NCI-H82 (cell line): Measurements from ENCODE around the gene GMEB2.
"Not testable (repeated sequence)": the region's sequence is repeated elsewhere in the genome, so short reads cannot be mapped to it uniquely, and the experiment has no call there.

Experiments used
- DNase-seq: peaks from one replicate; lab custom pipeline; 2025; lab: John Stamatoyannopoulos, UW

Gene GMEB2

DNA sequence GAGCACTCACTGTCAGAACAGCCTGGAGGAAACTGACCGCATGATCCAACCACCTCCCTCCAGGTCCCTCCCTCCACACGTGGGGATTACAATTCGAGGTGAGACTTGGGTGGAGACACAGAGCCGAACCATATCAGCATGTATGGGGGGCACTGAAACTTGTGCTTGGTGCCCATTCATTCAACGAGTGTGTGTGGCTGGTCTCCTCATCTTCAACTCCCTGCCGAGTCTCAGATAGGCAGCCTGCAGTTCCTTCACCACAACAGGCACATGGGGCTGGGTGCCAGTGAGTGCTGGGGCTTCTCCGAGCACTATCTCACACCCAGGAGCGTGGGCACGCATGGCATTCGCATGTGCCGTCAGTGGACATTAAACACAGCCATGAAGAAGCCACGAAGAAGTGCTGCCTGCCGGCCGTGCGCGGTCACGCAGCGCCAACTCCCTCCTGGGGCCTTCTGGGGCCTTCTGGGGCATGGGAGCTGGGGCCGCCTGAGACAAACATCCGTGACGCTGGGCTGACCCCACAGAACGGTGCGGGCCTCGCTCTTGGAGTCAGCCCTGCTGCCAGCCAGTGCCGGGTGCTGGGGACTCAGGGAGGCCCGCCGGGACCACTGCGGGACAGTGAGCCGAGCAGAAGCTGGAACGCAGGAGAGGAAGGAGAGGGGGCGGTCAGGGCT is 30.5 kb upstream of the GMEB2 start:
- peak; percentile 61 for DNase-seq

DNA sequence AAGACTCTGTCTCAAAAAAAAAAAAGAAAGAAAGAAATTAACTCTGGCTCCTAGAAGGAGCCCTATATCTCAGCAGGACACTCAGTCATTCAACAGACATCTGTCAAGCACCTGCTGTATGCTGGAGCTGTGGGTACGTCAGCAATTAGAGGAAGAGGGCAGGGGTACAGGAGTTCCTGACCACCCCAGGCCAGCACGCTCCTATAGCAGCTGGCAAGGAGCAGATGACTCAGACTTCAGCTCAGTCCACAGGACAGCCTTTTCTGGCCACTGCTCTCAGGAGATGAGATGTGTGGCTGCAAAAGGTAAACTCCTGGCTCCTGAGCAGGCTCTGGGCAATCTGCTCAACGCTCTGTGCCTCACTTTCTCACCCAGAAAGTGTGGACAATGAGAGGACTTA is 29.6 kb upstream of the GMEB2 start:
- no peak for DNase-seq

DNA sequence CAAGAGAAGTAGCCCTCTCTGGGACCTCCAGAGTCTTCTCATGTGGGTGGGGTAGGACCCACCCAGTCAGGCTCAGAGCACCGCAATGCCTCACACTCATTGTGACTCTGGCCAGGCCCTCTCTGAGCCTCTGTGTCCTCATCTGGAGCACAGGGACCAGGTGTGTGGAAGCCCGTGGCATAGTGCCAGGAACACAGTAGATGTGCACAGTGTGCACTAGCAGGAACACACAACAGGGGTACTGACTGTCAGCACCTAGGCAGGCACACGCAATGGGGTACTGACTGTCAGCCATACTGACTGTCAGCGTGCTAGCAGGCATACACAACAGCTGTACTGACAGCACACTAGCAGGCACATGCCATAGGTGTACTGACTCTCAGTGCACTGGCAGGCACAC is 28.3 kb upstream of the GMEB2 start:
- no peak for DNase-seq

DNA sequence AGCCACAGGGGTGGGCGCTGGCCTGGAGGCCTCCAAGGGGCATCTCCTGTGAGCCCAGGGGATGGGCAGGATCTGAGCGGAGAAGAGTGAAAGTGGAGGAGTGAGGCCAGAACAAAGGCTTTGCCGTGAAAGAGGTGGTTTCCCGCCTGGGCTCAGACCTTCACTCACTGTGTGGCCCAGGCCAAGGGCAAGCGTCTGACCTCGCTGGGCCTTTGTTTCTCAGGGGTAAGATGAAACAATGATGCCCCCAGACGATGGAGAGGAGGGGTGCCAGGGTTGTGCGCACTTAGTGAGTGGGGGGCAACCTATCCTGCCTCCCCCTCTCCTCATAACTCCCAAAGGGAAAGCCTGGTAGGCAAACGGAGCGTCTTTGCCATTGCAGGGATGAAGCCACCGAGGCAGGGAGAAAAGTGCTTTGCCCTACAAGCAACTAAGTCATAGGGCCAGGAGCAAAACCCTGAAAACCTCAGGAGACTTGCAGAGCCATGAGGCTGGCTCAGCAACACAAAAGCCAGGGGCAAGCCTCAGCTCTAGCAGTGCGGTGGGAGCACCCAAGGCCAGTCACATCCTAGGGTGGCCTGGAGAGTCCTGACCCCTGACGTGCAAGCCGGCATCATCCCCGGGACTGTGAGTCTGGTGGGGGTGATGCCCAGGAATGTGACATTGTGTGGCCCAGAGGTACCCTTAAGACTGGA is 27.2 kb upstream of the GMEB2 start:
- no peak for DNase-seq

DNA sequence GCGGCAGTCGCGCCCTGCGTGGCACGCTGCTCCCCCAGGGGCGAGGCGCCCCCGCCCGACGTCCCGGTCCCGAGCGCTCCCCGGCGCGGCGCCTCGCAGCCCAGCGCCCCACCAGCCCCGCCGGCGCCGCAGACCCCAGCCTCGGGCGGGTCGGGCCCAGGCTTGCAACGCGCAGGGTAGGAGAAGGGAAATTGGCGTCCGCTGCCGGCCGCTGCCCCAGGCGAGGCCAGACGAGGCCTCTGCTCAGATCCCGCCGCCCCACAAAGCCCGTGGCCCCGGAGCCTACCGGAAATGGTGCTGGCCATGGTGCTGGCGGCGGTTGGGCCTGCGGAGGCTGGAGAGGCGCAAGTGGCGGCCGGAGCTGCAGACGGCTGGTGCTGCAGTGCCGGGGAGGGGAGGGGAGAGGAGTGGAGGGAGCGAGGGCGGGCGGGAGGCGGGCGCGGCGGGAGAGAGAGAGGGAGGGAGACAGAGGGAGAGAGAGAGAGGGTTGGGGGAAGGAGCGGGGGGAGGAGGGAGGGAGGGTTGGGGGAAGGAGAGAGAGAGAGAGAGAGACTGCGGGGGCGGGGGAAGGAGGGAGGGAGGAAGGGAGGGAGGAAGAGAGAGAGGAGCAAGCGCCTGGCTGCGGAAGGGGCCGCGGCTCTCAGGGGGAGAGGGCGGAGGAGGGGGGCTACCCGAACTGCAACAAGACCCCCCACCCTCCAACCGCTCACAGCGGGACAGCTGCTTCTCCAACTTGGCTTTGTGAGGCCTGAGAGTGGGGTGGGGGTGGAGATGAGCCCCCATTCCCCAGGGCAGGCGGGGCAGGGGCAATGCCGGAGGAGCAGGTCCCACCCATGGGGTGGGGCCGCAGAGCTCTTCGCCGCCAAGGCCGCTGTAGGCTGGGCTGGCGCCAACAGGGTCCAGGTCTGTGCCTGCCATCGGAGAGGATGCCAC is 26.4 kb upstream of the GMEB2 start, which contains the start of gene STMN3:
Gene STMN3, minus strand, starts transcription at position 384 of the 933 bp plus-strand sequence. Its CDS starts 79 bp downstream, at position 305.
- DNase-seq, result peak; percentile 97

DNA sequence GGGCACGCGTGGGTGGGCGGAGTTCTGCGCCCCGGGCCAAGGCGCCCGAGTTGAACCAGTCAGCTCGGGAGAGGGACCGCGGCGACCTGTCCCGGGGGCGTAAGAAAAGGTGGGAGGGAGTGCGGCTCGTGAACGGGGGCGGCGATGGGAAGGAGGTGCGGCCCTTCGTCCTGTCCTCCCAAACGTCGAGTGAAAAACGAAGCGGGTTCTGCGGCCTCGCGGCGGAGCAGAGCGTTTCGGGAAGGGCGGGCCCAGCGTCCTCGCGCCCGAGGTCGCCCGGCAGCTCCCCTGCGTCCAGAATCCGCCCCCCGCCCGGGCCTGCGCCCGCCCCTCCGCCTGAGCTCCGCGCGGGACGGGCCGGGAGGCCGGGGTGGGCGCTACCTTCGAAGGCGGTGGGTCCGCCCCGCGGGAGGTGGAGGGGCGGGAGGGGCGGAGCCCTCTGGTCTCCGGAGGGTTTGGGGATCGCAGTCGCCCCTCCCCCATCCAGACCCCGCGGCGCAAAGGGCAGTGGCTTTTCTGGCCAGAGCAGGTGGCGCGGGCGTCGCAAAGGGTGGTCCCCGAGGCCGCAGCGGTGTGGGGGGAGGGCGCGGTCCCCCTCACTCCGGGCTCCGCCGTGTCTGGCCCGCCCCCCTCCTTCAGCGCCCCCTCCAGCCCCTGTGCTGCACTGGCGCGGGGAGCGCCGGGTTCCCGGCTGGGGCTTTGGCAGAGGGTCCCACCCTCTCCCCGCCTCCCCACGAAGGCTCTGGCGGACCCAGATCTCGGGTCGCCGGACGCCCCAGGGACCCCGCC is 25.5 kb upstream of the GMEB2 start:
- peak; percentile 87 for DNase-seq

DNA sequence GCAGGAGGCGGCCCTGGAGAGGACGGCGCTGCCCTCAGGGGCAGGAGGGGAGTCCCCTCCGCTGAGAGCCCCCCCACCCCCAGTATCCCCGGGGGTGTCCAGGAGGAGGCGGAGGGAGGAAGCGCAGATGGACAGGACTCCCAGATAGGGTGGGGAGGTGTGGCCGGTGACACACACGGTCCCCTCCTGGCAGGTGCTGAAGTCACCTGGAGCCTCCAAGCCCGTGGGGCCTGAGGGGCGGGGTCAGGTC is 25.0 kb upstream of the GMEB2 start:
- DNase-seq, result no peak

DNA sequence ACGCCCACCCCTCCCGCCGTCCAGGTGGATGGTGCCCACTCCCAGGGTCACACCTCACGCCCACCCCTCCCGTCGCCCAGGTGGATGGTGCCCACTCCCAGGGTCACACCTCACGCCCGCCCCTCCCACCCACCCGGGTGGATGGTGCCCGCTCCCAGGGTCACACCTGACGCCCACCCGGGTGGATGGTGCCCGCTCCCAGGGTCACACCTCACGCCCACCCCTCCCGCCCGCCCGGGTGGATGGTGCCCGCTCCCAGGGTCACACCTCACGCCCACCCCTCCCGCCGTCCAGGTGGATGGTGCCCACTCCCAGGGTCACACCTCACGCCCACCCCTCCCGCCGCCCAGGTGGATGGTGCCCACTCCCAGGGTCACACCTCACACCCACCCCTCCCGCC is 23.6 kb upstream of the GMEB2 start:
- not testable (repeated sequence) for DNase-seq

DNA sequence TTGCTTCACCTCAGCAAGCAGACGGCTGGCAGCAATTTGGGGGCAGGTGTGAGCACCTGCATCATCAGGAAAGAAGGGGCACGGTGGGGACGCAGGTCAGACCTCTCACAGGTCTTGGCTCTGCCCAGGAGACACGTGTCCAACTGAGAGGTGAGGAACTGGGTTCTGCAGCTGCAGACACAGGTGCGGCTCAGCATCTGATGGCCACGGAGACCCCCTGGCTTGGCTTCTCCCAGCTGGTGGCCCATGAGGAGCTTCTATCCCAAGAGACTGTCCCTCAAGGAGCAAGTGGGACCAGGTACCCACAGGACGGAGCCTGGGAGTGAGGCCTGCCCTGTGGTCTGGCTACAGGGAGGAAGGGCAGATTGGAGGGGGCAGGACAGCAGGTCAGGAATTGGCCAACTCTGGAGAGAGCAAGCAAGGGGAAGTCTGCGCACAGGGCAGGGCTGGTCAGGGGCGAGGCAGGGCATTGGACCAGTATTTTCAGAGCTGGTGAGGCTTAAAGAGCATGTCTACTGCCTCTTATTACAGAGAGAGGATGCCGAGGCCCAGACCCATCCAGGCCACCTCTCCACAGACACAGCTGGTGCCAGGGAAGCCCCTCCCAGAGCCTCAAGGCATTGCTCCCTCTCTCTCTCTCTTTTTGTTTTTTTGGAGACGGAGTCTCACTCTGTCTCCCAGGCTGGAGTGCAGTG is 22.1 kb upstream of the GMEB2 start:
- no peak for DNase-seq

DNA sequence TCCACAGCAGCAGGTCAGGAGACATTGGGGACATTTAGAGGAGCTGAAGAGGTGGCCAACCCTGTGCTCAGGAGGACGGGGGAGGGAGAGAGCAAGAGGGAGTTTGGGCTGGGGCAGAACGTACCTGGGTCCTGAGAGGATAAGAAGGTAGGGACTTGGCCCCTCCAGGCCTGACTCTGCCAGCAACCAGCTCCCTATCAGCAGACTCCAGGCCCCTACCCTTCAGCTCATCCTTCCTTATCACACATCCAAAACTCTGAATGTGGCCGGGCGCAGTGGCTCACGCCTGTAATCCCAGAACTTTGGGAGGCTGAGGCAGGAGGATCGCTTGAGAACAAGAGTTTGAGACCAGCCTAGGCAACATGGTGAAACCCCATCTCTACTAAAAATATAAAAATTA is 21.3 kb upstream of the GMEB2 start:
- DNase-seq, result no peak

DNA sequence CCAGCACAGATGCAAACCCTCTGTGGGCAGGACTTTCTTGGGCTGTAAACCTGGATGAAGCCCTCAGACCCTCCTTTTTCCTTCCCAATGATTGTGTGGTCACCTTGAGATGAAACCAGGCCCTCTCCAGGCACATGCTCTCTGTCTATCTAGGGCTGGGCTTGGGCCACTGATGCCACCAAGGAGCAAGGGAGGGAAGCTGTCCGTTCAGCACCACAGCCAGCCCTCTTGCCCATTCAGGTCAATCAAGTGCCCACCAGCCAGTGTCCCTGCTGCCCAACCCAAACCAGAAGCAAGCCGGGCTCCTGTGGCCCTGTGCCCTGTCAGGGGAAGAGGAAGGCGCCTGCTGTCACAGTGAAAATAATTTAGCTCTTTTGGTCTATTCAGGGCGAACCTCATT is 18.3 kb upstream of the GMEB2 start:
- no peak for DNase-seq

DNA sequence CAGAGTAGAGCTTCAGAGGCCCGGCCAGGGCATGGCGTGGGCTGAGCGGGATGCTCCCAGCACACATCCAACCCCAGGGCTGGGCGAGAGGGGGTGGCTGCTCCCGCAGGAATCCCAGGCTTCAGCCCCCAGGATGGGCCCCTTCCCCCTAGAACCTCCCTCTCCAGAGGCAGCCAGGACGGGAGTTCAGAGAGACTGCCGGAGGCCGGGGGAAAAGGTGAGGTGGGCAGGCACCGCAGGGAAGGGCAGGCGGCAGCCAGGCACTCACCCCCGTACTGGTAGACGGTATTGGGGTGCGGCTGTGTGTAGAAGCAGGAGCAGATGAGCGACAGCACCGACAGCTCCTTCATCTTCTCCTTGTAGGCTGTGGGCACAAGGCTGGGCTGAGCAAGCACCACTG is 17.0 kb upstream of the GMEB2 start:
- no peak for DNase-seq

DNA sequence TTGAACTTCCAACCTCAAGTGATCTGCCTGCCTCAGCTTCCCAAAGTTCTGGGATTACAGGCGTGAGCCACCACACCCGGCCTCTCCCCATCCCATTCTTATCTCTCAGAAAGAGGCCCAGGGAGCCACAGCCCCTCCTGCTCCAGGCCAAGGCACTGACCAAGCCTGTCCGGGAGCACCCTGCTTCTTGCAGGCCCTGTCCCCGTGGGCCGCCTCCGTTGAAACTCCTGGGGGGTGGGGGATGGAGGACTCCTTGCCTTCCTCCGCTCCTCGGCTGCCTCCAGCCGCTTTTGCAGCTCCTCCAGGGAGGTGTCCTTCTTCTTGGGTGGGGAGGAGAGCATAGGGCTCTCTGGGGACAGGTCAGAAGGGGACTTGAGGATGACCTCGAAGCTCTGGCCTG is 16.6 kb upstream of the GMEB2 start:
- no peak for DNase-seq

DNA sequence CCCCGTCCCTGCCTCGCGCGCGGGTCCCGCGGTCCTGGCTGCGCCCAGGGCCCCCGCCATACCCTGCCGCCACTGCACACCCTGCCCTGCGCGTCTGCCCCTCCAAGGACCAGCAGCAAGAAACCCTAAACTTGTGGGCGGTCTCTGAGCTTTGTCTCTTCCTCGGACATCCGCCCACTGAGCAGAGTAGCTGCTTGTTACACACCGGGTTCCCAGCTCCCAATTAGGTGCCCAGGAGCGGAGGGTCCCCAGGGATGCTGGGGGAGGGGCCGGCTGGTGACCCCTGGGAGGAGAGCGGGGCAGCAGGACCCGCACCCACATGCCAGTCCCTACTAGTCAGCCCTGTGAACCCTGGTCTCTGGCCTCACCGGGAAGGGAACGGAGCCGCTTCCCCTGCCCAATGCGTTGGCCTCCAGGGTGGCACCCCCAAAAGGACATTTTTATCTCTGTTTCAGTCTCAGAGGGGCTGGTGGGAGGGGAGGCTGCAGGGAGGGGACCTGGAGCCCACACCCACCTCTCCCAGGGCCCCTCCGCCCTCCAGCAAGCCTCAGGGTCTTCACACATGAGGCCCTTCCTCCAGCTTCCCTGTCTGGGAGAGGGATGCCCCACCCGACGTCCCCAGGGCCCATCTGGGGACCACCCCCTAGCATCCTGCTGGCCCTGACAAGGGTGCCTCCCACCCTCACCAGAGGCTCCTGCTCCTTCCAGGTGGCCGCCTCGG is 15.8 kb upstream of the GMEB2 start:
- no peak for DNase-seq

DNA sequence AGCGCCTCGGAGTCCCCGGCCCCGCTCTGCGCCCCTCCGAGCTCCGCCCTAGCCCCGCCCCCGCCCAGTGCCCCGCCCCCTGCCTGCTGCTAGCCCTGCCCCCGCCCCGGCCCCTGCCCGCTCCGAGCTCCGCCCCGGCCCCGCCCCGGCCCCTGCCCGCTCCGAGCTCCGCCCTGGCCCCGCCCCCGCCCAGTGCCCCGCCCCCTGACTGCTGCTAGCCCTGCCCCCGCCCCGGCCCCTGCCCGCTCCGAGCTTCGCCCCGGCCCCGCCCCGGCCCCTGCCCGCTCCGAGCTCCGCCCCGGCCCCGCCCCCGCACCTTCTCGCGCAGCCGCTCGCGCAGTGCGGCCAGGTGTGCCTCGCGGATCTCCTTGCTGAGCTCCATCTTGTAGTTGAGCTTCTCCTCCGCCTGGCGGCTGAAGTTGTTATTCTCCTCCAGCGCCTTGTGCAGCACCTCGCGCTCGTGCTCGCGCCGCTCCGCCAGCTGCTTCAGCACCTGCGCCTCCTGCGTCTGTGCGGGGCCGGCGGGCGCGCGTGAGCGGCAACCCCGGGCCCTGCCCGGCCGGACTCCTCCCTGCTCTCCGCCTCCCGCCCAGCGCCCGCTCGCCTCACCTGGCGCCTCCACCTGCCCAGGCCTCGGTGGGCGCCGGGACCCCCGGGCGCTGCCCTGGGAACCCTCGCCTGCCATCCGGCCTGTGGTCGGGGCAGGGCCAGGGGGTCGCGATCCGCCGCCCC is 15.1 kb upstream of the GMEB2 start:
- DNase-seq, result peak; percentile 69

DNA sequence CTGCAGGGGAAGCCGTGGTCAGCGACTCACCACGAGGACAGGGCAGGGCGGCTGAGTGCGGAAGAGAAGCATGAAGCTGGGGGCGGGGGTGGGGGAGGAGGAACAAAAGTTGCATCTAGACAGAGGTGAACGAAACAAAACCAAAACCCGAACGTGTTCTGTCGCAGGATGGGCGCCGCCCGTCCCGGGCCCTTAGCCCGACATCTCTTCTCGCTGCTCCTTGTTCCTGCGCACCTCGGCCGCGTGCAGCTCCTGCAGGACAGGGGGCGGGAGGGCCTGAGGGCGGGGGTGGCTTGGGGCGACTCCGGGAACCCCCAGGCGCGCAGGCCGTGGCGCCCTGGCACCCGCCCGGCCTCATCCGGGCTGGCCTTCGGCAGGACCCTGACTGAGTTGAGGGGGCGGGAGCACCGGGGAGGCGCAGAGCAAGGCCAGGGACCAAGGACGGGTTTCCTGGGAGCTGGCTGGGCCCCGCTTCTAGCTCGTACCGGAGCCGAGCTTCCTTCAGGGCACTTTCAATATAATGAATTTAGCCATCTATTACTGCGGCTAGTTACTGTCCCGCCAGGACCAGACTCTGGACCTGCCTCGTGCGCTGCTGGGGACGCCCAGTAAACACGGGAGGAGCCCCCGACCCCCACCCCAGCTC is 14.4 kb upstream of the GMEB2 start:
- DNase-seq, result no peak

DNA sequence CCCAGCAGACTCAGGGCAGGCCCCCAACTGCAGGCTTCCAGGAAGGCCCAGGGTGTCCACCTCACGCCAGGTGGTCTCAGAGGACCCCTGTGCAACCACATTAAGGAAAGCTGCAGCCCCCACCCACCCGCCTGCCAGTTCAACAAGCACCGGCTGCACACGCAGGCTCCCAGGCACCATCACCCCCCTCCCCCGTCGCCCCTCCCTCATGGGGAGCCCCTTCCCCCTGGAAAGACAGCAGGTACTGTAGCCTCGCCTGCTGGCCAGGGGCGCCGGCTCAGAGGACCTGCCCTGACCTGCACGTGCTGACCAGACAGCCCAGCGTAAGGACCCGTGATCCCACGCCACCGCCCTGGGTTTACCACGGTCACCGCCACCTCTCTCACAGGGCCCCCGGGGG is 13.8 kb upstream of the GMEB2 start:
- DNase-seq, result not testable (repeated sequence)

DNA sequence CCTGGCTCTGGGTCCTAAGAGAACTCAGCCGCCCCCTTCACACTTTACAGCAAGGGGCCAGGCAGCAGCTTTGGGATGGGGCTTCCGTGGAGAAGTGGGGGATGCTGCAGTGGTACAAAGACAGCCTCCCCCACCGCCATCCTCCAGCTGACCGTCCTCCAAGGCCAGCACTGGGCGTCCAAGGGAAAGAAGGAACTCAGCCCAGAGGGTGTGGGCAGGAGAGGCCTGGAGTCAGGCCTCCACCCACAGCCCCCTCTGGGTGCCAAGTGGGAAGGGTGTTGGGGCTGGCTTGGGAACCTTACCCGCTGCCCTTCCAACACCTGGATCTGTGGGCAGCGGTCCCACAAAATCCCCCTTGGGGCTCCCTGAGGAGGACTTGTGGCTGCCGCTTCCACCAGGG is 13.2 kb upstream of the GMEB2 start:
- DNase-seq, result no peak

DNA sequence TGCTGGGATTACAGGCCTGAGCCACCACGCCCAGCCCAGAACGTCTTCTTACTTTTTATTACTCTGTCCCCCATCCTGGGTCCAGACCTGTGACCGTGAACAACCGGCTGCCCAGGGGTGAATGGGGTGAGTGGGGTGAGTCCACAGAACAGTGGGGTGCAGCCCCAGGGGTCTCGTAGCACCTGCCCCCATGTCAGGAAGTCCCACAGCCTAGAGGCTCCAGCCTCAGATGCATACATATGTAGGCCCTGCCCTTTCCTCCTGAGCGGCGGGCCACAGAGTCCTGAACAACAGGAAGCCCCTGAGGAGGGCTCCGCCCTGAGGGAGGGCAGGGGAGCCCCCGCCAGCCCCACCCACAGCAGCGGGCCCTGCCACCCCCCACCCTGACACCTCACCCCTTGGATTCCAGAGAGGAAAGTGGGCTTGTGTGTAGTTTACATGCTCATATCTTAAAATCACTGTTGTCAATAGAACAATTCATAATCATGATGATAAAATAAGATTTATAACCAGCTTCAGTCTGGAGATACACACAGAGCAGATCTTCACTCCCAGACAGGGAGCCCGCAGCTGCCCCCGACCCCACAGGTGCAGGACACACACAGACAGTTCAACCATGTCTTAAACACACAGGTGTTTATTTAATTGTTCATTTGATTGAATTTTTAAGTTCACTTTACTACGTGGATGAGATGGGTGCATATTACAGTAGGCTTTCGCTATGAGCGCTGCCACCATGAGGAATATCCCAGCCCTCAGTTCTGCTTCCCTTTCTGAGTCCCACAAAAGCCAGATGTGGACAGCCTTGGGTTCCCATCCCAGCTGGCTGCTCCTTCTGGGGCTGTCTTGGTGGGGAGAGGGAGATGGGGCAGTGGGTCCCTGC is 12.4 kb upstream of the GMEB2 start:
- DNase-seq, result no peak
